GM23248 (cell line): ENCODE measurements around the gene ESPN. TPM values are rescaled to one million over a fixed set of nuclear protein-coding genes. Genes with fewer than 3 reads are reported as not detected.
"Not testable (repeated sequence)": the region's sequence is repeated elsewhere in the genome, so short reads cannot be mapped to it uniquely, and the experiment has no call there.

Experiments used
- DNase-seq: peaks from one replicate; pipeline ENCODE4 v3.0.0-alpha.2; 2015
- H2AFZ ChIP-seq: fragments of 200-600 bp; sonication (generic); 2 replicates; pipeline ENCODE4 v1.6.1; 2016; ENCODE audit warnings: antibody characterized with exemption
- H3F3A ChIP-seq: fragments of 200-600 bp; sonication (generic); 2 replicates; pipeline ENCODE4 v1.6.1; 2016; ENCODE audit warnings: mild to moderate bottlenecking, antibody characterized with exemption, mixed run types; ENCODE audit not compliant: insufficient read depth
- H3K27ac ChIP-seq: fragments of 200-600 bp; sonication (generic); 2 replicates; pipeline ENCODE4 v1.5.1; 2016; ENCODE audit warnings: mild to moderate bottlenecking
- H3K27me3 ChIP-seq: fragments of 200-600 bp; sonication (generic); replicated peaks from 2 replicates; pipeline ENCODE4 v1.6.1; 2016; ENCODE audit warnings: mild to moderate bottlenecking; ENCODE audit not compliant: insufficient read depth
- H3K36me3 ChIP-seq: fragments of 200-600 bp; sonication (generic); 2 replicates; pipeline ENCODE4 v1.6.1; 2016; ENCODE audit warnings: low read depth, mild to moderate bottlenecking
- H3K4me1 ChIP-seq: fragments of 200-600 bp; sonication (generic); 2 replicates; pipeline ENCODE4 v1.6.1; 2016; ENCODE audit warnings: mild to moderate bottlenecking; ENCODE audit not compliant: insufficient read depth
- H3K4me2 ChIP-seq: fragments of 200-600 bp; sonication (generic); one replicate; pipeline ENCODE4 v1.6.1; 2016; ENCODE audit warnings: mild to moderate bottlenecking; ENCODE audit not compliant: unreplicated experiment
- H3K4me3 ChIP-seq: fragments of 200-600 bp; sonication (generic); 2 replicates; pipeline ENCODE4 v1.5.1; 2016; ENCODE audit warnings: mild to moderate bottlenecking
- H3K79me2 ChIP-seq: fragments of 200-600 bp; sonication (generic); 2 replicates; pipeline ENCODE4 v1.6.1; 2016; ENCODE audit warnings: mild to moderate bottlenecking; ENCODE audit not compliant: insufficient read depth
- H3K9ac ChIP-seq: fragments of 200-600 bp; sonication (generic); 2 replicates; pipeline ENCODE4 v1.6.1; 2016; ENCODE audit warnings: mild to moderate bottlenecking
- H3K9me2 ChIP-seq: fragments of 200-600 bp; sonication (generic); 2 replicates; pipeline ENCODE4 v1.6.1; 2016; ENCODE audit warnings: mixed run types, mild to moderate bottlenecking, moderate library complexity; ENCODE audit not compliant: insufficient read depth
- H3K9me3 ChIP-seq: fragments of 200-600 bp; sonication (generic); one replicate; pipeline ENCODE4 v1.6.1; 2017; ENCODE audit warnings: low read depth
- H4K20me1 ChIP-seq: fragments of 200-600 bp; sonication (generic); 2 replicates; pipeline ENCODE4 v1.6.0; 2016; ENCODE audit not compliant: insufficient read depth
- EZH2 ChIP-seq: fragments of 200-600 bp; sonication (generic); IDR thresholded peaks from 2 replicates; pipeline ENCODE4 v1.6.1; 2018; ENCODE audit warnings: antibody characterized with exemption, mild to moderate bottlenecking; ENCODE audit not compliant: insufficient read depth, poor library complexity, severe bottlenecking
- EZH2phosphoT487 ChIP-seq: fragments of 200-600 bp; sonication (generic); IDR thresholded peaks from 2 replicates; pipeline ENCODE4 v1.6.1; 2018; ENCODE audit warnings: antibody characterized with exemption, moderate library complexity, mild to moderate bottlenecking, low read depth; ENCODE audit not compliant: insufficient read depth
- WGBS, 2 experiments: methylation state at CpG; one replicate each; pipeline ENCODE4 v1.1.6; 2015 to 2017; ENCODE audit warnings: low lambda C conversion rate in 2 of 2, low coverage in 1 of 2; ENCODE audit errors: missing lambda C conversion rate in 2 of 2; 5-methylcytosine and 5-hydroxymethylcytosine counted together
- in situ Hi-C: fragments of 300-500 bp; cut with MboI; formaldehyde crosslinking; loops from 2 replicates; pipeline ENCODE4 v1.15.0; 2020
- polyA plus RNA-seq: library from polyadenylated mRNA; unstranded; fragments of >200 nt; fragmentation: Nextera tagmentation; extraction: Ambion mirVana; gene quantifications from 2 replicates; pipeline ENCODE4 v1.2.1, GENCODE V29; 2016
- total RNA-seq: library from RNA; depleted of rRNA; stranded (reverse); fragments of >200 nt; shearing (Covaris generic); gene quantifications from 2 replicates; pipeline ENCODE4 v1.2.3, GENCODE V29; 2014

Gene ESPN
- total and polyA plus RNA-seq, 2 experiments from 2014 or later = not detected

GRCh38 chr1:6450943-6451373 is 26.4 kb downstream of the ESPN start:
- 32% methylated on average over 6 of the region's 6 CpGs for WGBS, 2 experiments

GRCh38 chr1:6453895-6454855 is 29.6 kb downstream of the ESPN start:
- H3K79me2 ChIP-seq, H3F3A ChIP-seq, H3K36me3 ChIP-seq, H3K9ac ChIP-seq, in situ Hi-C loops, H3K27ac ChIP-seq, H2AFZ ChIP-seq, H4K20me1 ChIP-seq, H3K4me2 ChIP-seq, H3K4me1 ChIP-seq, H3K9me3 ChIP-seq, H3K4me3 ChIP-seq, H3K9me2 ChIP-seq: not testable (repeated sequence)
- peak; percentile 38 for DNase-seq
- peaks cover 64% of the 10 kb centered on the region for H3K27me3 ChIP-seq
- TF ChIP-seq EZH2phosphoT487 = 0 out of 2 replicates have a peak, but pooled peaks have one; percentile 50
- 3 to 5% methylated on average over 67 to 79 of the region's 85 CpGs for WGBS, 2 experiments

More at GRCh38 chr1:6450943-6451373, 26.4 kb downstream of the ESPN start:
- Histone ChIP-seq H3K9me2 (no peaks in the 10 kb centered on the region), H3K27ac (no peak overlapping the region), H3F3A (no peaks in the 10 kb centered on the region), H3K4me3 (no peak overlapping the region), H3K9me3 (no peaks in the 10 kb centered on the region), H3K9ac (no peak overlapping the region), H2AFZ (no peak overlapping the region), H3K27me3 (peaks cover 73% of the 10 kb centered on the region), H3K36me3 (no peaks in the 10 kb centered on the region), H3K4me1 (no peaks in the 10 kb centered on the region), H4K20me1 (no peaks in the 10 kb centered on the region), H3K79me2 (no peaks in the 10 kb centered on the region), H3K4me2 (no peak overlapping the region)
- DNase-seq = no peak
- no peak for TF ChIP-seq EZH2
- TF ChIP-seq EZH2phosphoT487 = no peak
- in situ Hi-C loops = no loop called here

- Histone ChIP-seq H3K36me3 (no peaks in the 10 kb centered on the region), H3K4me1 (no peaks in the 10 kb centered on the region), H3K9ac (no peak overlapping the region), H3K9me3 (no peaks in the 10 kb centered on the region), H3K4me3 (no peak overlapping the region), H4K20me1 (no peaks in the 10 kb centered on the region), H3F3A (no peaks in the 10 kb centered on the region), H3K79me2 (no peaks in the 10 kb centered on the region), H2AFZ (no peak overlapping the region), H3K27me3 (peaks cover 61% of the 10 kb centered on the region), H3K4me2 (no peak overlapping the region), H3K27ac (no peak overlapping the region), H3K9me2 (no peaks in the 10 kb centered on the region)
- WGBS, 2 experiments = 4 to 5% methylated on average over 87 to 97 of the region's 115 CpGs
- peak; percentile 41 for DNase-seq
- in situ Hi-C loops = no loop called here
- TF ChIP-seq EZH2phosphoT487 (no peak), EZH2 (no peak)
These were observed 30.5 kb downstream of the ESPN start for GRCh38 chr1:6454856-6455751.

GRCh38 chr1:6455752-6456520 is 31.4 kb downstream of the ESPN start:
- H3K4me3 ChIP-seq, DNase-seq, H3F3A ChIP-seq, H3K36me3 ChIP-seq, in situ Hi-C loops, H2AFZ ChIP-seq, H3K27ac ChIP-seq, H3K9me3 ChIP-seq, H3K4me2 ChIP-seq, H3K4me1 ChIP-seq, H3K9ac ChIP-seq, H3K9me2 ChIP-seq, H4K20me1 ChIP-seq, H3K79me2 ChIP-seq: not testable (repeated sequence)
- peaks cover 62% of the 10 kb centered on the region for H3K27me3 ChIP-seq
- WGBS, 2 experiments = 23 to 29% methylated on average over 34 to 58 of the region's 58 CpGs
